Calu3 (cell line): Measurements from ENCODE around the gene MACROD2. TPM values are rescaled to one million over a fixed set of nuclear protein-coding genes. Genes with fewer than 3 reads are reported as not detected.

Experiments used
- BruUV-seq: library from RNA; stranded (reverse); fragments of 400-500 nt; replicated peaks from 2 replicates; lab custom pipeline; 2021; lab: Mats Ljungman, UMichigan
- CTCF ChIA-PET: fragments of 300-600 bp; sonication (Branson Sonifier 250); formaldehyde crosslinking; loops from one replicate; lab custom pipeline; 2022; ENCODE audit warnings: antibody characterized with exemption; lab: Charles Lee
- DNase-seq: peaks from one replicate; pipeline ENCODE4 v3.0.0; 2022
- H3K27ac Mint-ChIP-seq: one replicate; pipeline ENCODE4 v1.8.0; 2022; ENCODE audit warnings: mixed read lengths; ENCODE audit not compliant: unreplicated experiment
- H3K27me3 Mint-ChIP-seq: one replicate; pipeline ENCODE4 v1.8.0; 2022; ENCODE audit warnings: mixed read lengths; ENCODE audit not compliant: unreplicated experiment
- H3K36me3 Mint-ChIP-seq: one replicate; pipeline ENCODE4 v1.8.0; 2022; ENCODE audit warnings: mild to moderate bottlenecking, moderate library complexity, mixed read lengths; ENCODE audit not compliant: insufficient read depth, unreplicated experiment
- H3K4me1 Mint-ChIP-seq: one replicate; pipeline ENCODE4 v1.8.0; 2022; ENCODE audit warnings: mild to moderate bottlenecking, low read depth, mixed read lengths; ENCODE audit not compliant: unreplicated experiment
- H3K4me3 Mint-ChIP-seq: one replicate; pipeline ENCODE4 v1.8.0; 2022; ENCODE audit warnings: mild to moderate bottlenecking, low read depth, moderate library complexity, mixed read lengths; ENCODE audit not compliant: unreplicated experiment
- H3K9me3 Mint-ChIP-seq: one replicate; pipeline ENCODE4 v1.8.0; 2022; ENCODE audit warnings: low read depth, mixed read lengths; ENCODE audit not compliant: unreplicated experiment
- CTCF ChIP-seq: fragments of 200-600 bp; IDR thresholded peaks from one replicate; pipeline ENCODE4 v1.8.0; 2022; ENCODE audit warnings: antibody characterized with exemption; ENCODE audit not compliant: unreplicated experiment
- intact Hi-C: fragments of 100-400 bp; cut with micrococcal nuclease; formaldehyde crosslinking; loops from one replicate; pipeline ENCODE4 v1.10.0; 2022; ENCODE audit not compliant: unreplicated experiment
- total RNA-seq: library from RNA; stranded (reverse); gene quantifications from 2 replicates; pipeline ENCODE4 v1.2.3, GENCODE V29; 2022

Gene MACROD2
- total RNA-seq, 1 experiment from 2014 or later = 29.4 TPM

GRCh38 chr20:14688005-14688404, 692.7 kb downstream of the MACROD2 start:
- no peaks in the 10 kb centered on the region for H3K4me1 Mint-ChIP-seq
- CTCF ChIA-PET = no interaction called here
- DNase-seq = no peak
- H3K36me3 Mint-ChIP-seq = no peaks in the 10 kb centered on the region
- H3K27ac Mint-ChIP-seq = no peak overlapping the region
- H3K27me3 Mint-ChIP-seq = no peaks in the 10 kb centered on the region
- no TSS peak for BruUV-seq
- H3K4me3 Mint-ChIP-seq = no peak overlapping the region
- intact Hi-C loops = no loop called here
- no peak for TF ChIP-seq CTCF
- H3K9me3 Mint-ChIP-seq = no peaks in the 10 kb centered on the region

- no peak for TF ChIP-seq CTCF
- DNase-seq = no peak
- intact Hi-C loops = no loop called here
- CTCF ChIA-PET = no interaction called here
- Mint-ChIP-seq H3K4me3 (no peak overlapping the region), H3K27ac (no peak overlapping the region), H3K4me1 (no peaks in the 10 kb centered on the region), H3K27me3 (no peaks in the 10 kb centered on the region), H3K36me3 (no peaks in the 10 kb centered on the region), H3K9me3 (no peaks in the 10 kb centered on the region)
- BruUV-seq = no TSS peak
These were observed 696.7 kb downstream of the MACROD2 start for GRCh38 chr20:14691994-14692393.

- no peak for DNase-seq
- H3K4me1 Mint-ChIP-seq = no peaks in the 10 kb centered on the region
- no peaks in the 10 kb centered on the region for H3K9me3 Mint-ChIP-seq
- no peak overlapping the region for H3K27ac Mint-ChIP-seq
- intact Hi-C loops = loop anchor here (5.0 kb wide), 1 partner anchor 359 kb away; the partner anchor contains the start of gene FLRT3
- no TSS peak for BruUV-seq
- H3K4me3 Mint-ChIP-seq = no peak overlapping the region
- TF ChIP-seq CTCF = no peak
- H3K27me3 Mint-ChIP-seq = no peaks in the 10 kb centered on the region
- CTCF ChIA-PET = no interaction called here
- no peaks in the 10 kb centered on the region for H3K36me3 Mint-ChIP-seq
These were observed 701.2 kb downstream of the MACROD2 start for GRCh38 chr20:14696478-14696877.

- BruUV-seq = no TSS peak
- no peak for TF ChIP-seq CTCF
- no peaks in the 10 kb centered on the region for H3K9me3 Mint-ChIP-seq
- DNase-seq = no peak
- no peaks in the 10 kb centered on the region for H3K36me3 Mint-ChIP-seq
- CTCF ChIA-PET = no interaction called here
- H3K4me1 Mint-ChIP-seq = no peaks in the 10 kb centered on the region
- intact Hi-C loops = loop anchor here (5.0 kb wide), 1 partner anchor 360 kb away; the partner anchor contains the start of gene FLRT3
- H3K27me3 Mint-ChIP-seq = no peaks in the 10 kb centered on the region
- H3K27ac Mint-ChIP-seq = no peak overlapping the region
- no peak overlapping the region for H3K4me3 Mint-ChIP-seq
These were observed 701.6 kb downstream of the MACROD2 start for GRCh38 chr20:14696937-14697336.
